Astrocyte of the cerebellum (primary cell): Measurements from ENCODE around the gene SLIT3.

Source experiments
- DNase-seq: peaks from one replicate; pipeline ENCODE4 v3.0.0-alpha.2; 2011; ENCODE audit warnings: low read depth
- H3K4me3 ChIP-seq: 2 replicates; pipeline ENCODE4 v1.5.1; 2011; ENCODE audit warnings: mild to moderate bottlenecking, low read depth, low read length, moderate library complexity
- CTCF ChIP-seq: IDR thresholded peaks from 2 replicates; pipeline ENCODE4 v1.5.1; 2012; ENCODE audit warnings: low read length, low read depth, moderate library complexity, mild to moderate bottlenecking; ENCODE audit errors: missing control alignments
- in situ Hi-C: cut with HindIII; loops from 2 replicates; pipeline ENCODE4 v1.10.0; 2017; ENCODE audit warnings: low sequenced_read_pairs

SLIT3 gene

GRCh38 chr5:168943091-168943884, 357.7 kb downstream of the SLIT3 start:
- H3K4me3 ChIP-seq = no peak overlapping the region
- in situ Hi-C loops = no loop called here
- no peak for DNase-seq
- no peak for TF ChIP-seq CTCF

GRCh38 chr5:168941901-168942300, 359.0 kb downstream of the SLIT3 start:
- no peak for DNase-seq
- H3K4me3 ChIP-seq = no peak overlapping the region
- TF ChIP-seq CTCF = no peak
- in situ Hi-C loops = no loop called here

GRCh38 chr5:168940712-168941111, 360.2 kb downstream of the SLIT3 start:
- in situ Hi-C loops = no loop called here
- no peak for DNase-seq
- no peak overlapping the region for H3K4me3 ChIP-seq
- TF ChIP-seq CTCF = no peak

GRCh38 chr5:168939887-168940544, 360.9 kb downstream of the SLIT3 start:
- in situ Hi-C loops = no loop called here
- DNase-seq = no peak
- no peak overlapping the region for H3K4me3 ChIP-seq
- TF ChIP-seq CTCF = no peak

GRCh38 chr5:168939156-168939800, 361.7 kb downstream of the SLIT3 start:
- DNase-seq = no peak
- no peak for TF ChIP-seq CTCF
- in situ Hi-C loops = no loop called here
- H3K4me3 ChIP-seq = no peak overlapping the region

GRCh38 chr5:168936511-168936910, 364.4 kb downstream of the SLIT3 start:
- TF ChIP-seq CTCF = no peak
- no peak overlapping the region for H3K4me3 ChIP-seq
- in situ Hi-C loops = no loop called here
- DNase-seq = no peak
